WTC11 (cell line): Measurements from ENCODE around the gene PDIA2. TPM values are rescaled to one million over a fixed set of nuclear protein-coding genes. Genes with fewer than 3 reads are reported as not detected.

Experiments used
- ATAC-seq: fragments of 200-7000 bp; cut with Tn5 transposase; 2 replicates; pipeline ENCODE4 v1.10.0; 2021; ENCODE audit warnings: mild to moderate bottlenecking, moderate library complexity
- CTCF ChIA-PET: fragments of 300-600 bp; sonication (Branson Sonifier 250); formaldehyde crosslinking; loops from one replicate; lab custom pipeline; 2021; ENCODE audit warnings: antibody characterized with exemption; lab: Charles Lee
- POLR2A ChIA-PET: fragments of 350-600 bp; sonication (Branson Sonifier 250); formaldehyde crosslinking; loops from one replicate; lab custom pipeline; 2021; ENCODE audit warnings: antibody characterized with exemption; lab: Charles Lee
- DNase-seq: peaks from one replicate; pipeline ENCODE4 v3.0.0; 2021; ENCODE audit warnings: low spot score
- H3K27ac Mint-ChIP-seq: 2 replicates; pipeline ENCODE4 v1.8.0; 2021; ENCODE audit warnings: mixed read lengths
- H3K27me3 Mint-ChIP-seq: 2 replicates; pipeline ENCODE4 v1.8.0; 2021; ENCODE audit warnings: low read depth, mild to moderate bottlenecking, moderate library complexity, mixed read lengths
- H3K36me3 Mint-ChIP-seq: 2 replicates; pipeline ENCODE4 v1.8.0; 2021; ENCODE audit warnings: mixed read lengths
- H3K4me1 Mint-ChIP-seq: 2 replicates; pipeline ENCODE4 v1.8.0; 2022; ENCODE audit warnings: mixed read lengths
- H3K4me3 Mint-ChIP-seq: 2 replicates; pipeline ENCODE4 v1.8.0; 2021; ENCODE audit warnings: mild to moderate bottlenecking, moderate library complexity, mixed read lengths
- H3K9me3 Mint-ChIP-seq: 2 replicates; pipeline ENCODE4 v1.8.0; 2021; ENCODE audit warnings: mixed read lengths
- CBFB ChIP-seq: sonication (generic); formaldehyde crosslinking; IDR thresholded peaks from 2 replicates; pipeline ENCODE4 v1.8.1; 2022; ENCODE audit warnings: mild to moderate bottlenecking, low read depth, missing genetic modification reagents
- CREM ChIP-seq: sonication (generic); formaldehyde crosslinking; IDR thresholded peaks from 2 replicates; pipeline ENCODE4 v1.8.1; 2022; ENCODE audit warnings: mild to moderate bottlenecking, missing genetic modification reagents, moderate library complexity
- FOXJ3 ChIP-seq: sonication (generic); formaldehyde crosslinking; IDR thresholded peaks from 2 replicates; pipeline ENCODE4 v1.9.0; 2021; ENCODE audit warnings: missing genetic modification reagents, mild to moderate bottlenecking, borderline replicate concordance
- GTF2I ChIP-seq: fragments of 250-450 bp; sonication (Bioruptor Pico); conservative IDR thresholded peaks from 2 replicates; pipeline ENCODE4 v1.4.0; 2021; ENCODE audit warnings: mild to moderate bottlenecking
- IRF2 ChIP-seq: sonication (generic); formaldehyde crosslinking; IDR thresholded peaks from 2 replicates; pipeline ENCODE4 v1.8.0; 2022; ENCODE audit warnings: low read depth, missing genetic modification reagents, borderline replicate concordance
- MXD4 ChIP-seq: fragments of 250-450 bp; sonication (Bioruptor Pico); IDR thresholded peaks from 2 replicates; pipeline ENCODE4 v1.8.0; 2021; ENCODE audit warnings: mild to moderate bottlenecking, moderate library complexity, borderline replicate concordance
- MYBL2 ChIP-seq: sonication (generic); formaldehyde crosslinking; IDR thresholded peaks from 2 replicates; pipeline ENCODE4 v1.8.1; 2023; ENCODE audit warnings: mild to moderate bottlenecking, moderate library complexity, missing genetic modification reagents
- NFE2L1 ChIP-seq: sonication (generic); formaldehyde crosslinking; IDR thresholded peaks from 2 replicates; pipeline ENCODE4 v1.8.1; 2023; ENCODE audit warnings: missing genetic modification reagents
- NR2C2 ChIP-seq: sonication (generic); formaldehyde crosslinking; IDR thresholded peaks from 2 replicates; pipeline ENCODE4 v1.8.0; 2022; ENCODE audit warnings: mild to moderate bottlenecking, missing genetic modification reagents
- PRRX2 ChIP-seq: fragments of 250-450 bp; sonication (Bioruptor Pico); IDR thresholded peaks from 2 replicates; pipeline ENCODE4 v1.8.0; 2021; ENCODE audit warnings: mild to moderate bottlenecking
- SMAD4 ChIP-seq: sonication (generic); formaldehyde crosslinking; IDR thresholded peaks from 2 replicates; pipeline ENCODE4 v1.8.0; 2022; ENCODE audit warnings: mild to moderate bottlenecking, missing genetic modification reagents
- TCF7 ChIP-seq: sonication (generic); formaldehyde crosslinking; IDR thresholded peaks from 2 replicates; pipeline ENCODE4 v1.8.0; 2022; ENCODE audit warnings: mild to moderate bottlenecking, low read depth, missing genetic modification reagents, moderate library complexity
- TP53 ChIP-seq: sonication (generic); formaldehyde crosslinking; IDR thresholded peaks from 2 replicates; pipeline ENCODE4 v1.8.1; 2023; ENCODE audit warnings: mild to moderate bottlenecking, missing genetic modification reagents
- ZNF423 ChIP-seq: fragments of 250-450 bp; sonication (Bioruptor Pico); IDR thresholded peaks from 2 replicates; pipeline ENCODE4 v2.1.2; 2022; ENCODE audit warnings: mild to moderate bottlenecking, moderate library complexity
- total RNA-seq: library from RNA; stranded (reverse); gene quantifications from 3 replicates; pipeline ENCODE4 v1.2.3, GENCODE V29; 2021
- TF ChIP-seq, protein P1 (sequence below): sonication (generic); formaldehyde crosslinking; IDR thresholded peaks from 2 replicates; pipeline ENCODE4 v1.8.1; 2023; ENCODE audit warnings: mild to moderate bottlenecking, moderate library complexity, missing genetic modification reagents
- TF ChIP-seq, protein P2 (sequence below): sonication (generic); formaldehyde crosslinking; IDR thresholded peaks from 2 replicates; pipeline ENCODE4 v1.8.0; 2022; ENCODE audit warnings: missing genetic modification reagents
- TF ChIP-seq, protein P3 (sequence below): sonication (generic); formaldehyde crosslinking; IDR thresholded peaks from 2 replicates; pipeline ENCODE4 v1.8.1; 2023; ENCODE audit warnings: mild to moderate bottlenecking, missing genetic modification reagents, moderate library complexity
- TF ChIP-seq, protein P4 (sequence below): fragments of 250-450 bp; sonication (Bioruptor Pico); IDR thresholded peaks from 2 replicates; pipeline ENCODE4 v2.1.2; 2022; ENCODE audit warnings: mild to moderate bottlenecking, moderate library complexity
- TF ChIP-seq, protein P5 (sequence below): sonication (generic); formaldehyde crosslinking; IDR thresholded peaks from 2 replicates; pipeline ENCODE4 v1.8.0; 2023; ENCODE audit warnings: mild to moderate bottlenecking, missing genetic modification reagents

Gene PDIA2
- total RNA-seq, 1 experiment from 2014 or later: 2.4 TPM

DNA sequence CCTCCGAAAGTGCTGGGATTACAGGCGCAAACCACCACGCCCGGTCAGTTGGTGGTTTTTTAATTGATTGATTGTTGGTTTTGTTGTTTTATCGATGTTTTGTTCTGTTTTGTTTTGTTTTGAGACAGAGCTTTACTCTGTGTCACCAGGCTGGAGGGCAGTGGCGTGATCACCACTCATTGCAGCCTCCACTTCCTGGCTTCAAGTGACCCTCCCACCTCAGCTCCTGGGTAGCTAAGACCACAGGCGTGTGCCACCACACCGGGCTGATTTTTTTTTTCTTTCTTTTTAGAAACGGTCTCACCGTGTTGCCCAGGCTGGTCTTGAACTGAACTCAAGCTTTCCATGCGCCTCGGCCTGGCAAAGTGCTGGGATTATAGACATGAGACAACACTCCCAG, 35.9 kb upstream of the PDIA2 start (continued):
- TF ChIP-seq, protein P1, sequence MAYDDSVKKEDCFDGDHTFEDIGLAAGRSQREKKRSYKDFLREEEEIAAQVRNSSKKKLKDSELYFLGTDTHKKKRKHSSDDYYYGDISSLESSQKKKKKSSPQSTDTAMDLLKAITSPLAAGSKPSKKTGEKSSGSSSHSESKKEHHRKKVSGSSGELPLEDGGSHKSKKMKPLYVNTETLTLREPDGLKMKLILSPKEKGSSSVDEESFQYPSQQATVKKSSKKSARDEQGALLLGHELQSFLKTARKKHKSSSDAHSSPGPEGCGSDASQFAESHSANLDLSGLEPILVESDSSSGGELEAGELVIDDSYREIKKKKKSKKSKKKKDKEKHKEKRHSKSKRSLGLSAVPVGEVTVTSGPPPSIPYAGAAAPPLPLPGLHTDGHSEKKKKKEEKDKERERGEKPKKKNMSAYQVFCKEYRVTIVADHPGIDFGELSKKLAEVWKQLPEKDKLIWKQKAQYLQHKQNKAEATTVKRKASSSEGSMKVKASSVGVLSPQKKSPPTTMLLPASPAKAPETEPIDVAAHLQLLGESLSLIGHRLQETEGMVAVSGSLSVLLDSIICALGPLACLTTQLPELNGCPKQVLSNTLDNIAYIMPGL (CRISPR knock-in tag): no peak
- no peak for TF ChIP-seq NFE2L1 (CRISPR knock-in tag)

DNA sequence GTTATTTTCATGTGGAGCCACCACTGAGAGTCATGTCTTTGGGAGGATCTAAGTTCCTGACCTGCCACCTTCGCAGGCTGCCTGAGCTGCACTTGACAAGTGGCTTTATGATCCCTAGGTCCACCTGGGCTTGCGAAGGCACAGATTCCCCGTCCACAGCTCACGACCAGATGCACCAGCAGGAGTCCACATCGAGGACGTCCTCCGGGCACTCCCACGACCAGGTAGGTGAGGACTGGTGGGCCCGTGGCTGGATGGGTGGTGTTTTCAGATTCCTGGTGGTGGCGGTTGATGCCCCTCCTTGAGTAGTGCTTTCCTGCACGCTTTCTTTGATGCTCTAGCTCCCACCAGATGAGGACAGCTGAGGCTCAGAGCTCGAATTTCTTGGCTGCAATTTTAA, 33.5 kb upstream of the PDIA2 start:
- H3K4me3 Mint-ChIP-seq: no peak overlapping the region
- no peak overlapping the region for H3K27ac Mint-ChIP-seq
- no peaks in the 10 kb centered on the region for H3K27me3 Mint-ChIP-seq
- no peaks in the 10 kb centered on the region for H3K4me1 Mint-ChIP-seq
- DNase-seq (no peak), ATAC-seq (no peak)
- CTCF ChIA-PET: interaction anchor here (1.0 kb wide), 1 partner anchor 103 kb away, joined by 3 read pairs; the partner anchor contains the start of gene AXIN1
- peaks cover 18% of the 10 kb centered on the region for H3K36me3 Mint-ChIP-seq
- H3K9me3 Mint-ChIP-seq: no peaks in the 10 kb centered on the region
- POLR2A ChIA-PET: no interaction called here
- TF ChIP-seq, protein P2, sequence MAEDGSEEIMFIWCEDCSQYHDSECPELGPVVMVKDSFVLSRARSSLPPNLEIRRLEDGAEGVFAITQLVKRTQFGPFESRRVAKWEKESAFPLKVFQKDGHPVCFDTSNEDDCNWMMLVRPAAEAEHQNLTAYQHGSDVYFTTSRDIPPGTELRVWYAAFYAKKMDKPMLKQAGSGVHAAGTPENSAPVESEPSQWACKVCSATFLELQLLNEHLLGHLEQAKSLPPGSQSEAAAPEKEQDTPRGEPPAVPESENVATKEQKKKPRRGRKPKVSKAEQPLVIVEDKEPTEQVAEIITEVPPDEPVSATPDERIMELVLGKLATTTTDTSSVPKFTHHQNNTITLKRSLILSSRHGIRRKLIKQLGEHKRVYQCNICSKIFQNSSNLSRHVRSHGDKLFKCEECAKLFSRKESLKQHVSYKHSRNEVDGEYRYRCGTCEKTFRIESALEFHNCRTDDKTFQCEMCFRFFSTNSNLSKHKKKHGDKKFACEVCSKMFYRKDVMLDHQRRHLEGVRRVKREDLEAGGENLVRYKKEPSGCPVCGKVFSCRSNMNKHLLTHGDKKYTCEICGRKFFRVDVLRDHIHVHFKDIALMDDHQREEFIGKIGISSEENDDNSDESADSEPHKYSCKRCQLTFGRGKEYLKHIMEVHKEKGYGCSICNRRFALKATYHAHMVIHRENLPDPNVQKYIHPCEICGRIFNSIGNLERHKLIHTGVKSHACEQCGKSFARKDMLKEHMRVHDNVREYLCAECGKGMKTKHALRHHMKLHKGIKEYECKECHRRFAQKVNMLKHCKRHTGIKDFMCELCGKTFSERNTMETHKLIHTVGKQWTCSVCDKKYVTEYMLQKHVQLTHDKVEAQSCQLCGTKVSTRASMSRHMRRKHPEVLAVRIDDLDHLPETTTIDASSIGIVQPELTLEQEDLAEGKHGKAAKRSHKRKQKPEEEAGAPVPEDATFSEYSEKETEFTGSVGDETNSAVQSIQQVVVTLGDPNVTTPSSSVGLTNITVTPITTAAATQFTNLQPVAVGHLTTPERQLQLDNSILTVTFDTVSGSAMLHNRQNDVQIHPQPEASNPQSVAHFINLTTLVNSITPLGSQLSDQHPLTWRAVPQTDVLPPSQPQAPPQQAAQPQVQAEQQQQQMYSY (CRISPR knock-in tag): no peak
- TF ChIP-seq CREM (CRISPR knock-in tag) (no peak), TCF7 (CRISPR knock-in tag) (no peak)

DNA sequence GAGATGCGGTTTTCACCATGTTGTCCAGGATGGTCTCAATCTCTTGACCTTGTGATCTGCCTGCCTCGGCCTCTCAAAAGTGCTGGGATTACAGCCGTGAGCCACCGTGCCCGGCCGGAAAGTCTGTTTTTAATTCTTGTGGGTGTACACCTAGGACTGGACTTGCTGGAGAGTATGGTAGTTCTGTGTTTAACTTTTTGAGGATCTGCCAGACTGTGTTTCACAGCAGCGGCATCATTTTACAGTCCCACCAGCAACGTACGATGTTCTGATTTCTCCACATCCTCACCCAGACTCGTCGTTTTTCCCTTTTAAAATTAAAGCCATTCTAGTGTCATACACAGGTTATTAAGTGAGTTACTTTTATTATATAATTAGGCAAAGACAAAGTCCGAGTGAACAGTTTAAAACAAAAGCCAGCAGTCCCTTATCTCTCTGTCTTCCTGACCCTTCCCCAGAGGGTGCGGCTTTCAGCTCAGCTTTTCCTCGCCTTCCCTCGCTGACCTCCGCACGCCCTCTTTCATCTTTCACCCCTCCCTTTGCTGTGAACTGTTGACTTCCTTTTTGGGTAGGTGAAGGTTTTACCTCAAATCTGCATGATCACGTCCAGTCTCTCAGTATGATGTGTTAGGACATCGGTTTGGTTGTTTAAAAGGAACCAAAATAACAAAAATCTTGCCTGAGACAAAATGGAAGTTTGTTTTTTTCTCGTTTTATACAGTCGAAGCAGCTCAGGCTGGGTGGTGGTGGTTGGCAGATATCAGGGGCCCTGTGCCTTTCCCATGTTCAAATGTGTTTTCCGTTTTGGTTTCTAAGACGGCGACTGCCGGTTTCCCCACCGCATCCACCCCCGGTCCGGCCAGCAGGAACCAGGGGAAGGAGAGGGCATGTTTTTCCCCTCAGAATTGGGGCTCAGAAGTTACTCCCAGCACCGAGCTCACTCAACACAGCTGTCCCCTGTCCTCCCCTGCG, 30.3 kb upstream of the PDIA2 start:
- TF ChIP-seq, protein P3, sequence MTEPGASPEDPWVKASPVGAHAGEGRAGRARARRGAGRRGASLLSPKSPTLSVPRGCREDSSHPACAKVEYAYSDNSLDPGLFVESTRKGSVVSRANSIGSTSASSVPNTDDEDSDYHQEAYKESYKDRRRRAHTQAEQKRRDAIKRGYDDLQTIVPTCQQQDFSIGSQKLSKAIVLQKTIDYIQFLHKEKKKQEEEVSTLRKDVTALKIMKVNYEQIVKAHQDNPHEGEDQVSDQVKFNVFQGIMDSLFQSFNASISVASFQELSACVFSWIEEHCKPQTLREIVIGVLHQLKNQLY (CRISPR knock-in tag): no peak
- TF ChIP-seq, protein P4, sequence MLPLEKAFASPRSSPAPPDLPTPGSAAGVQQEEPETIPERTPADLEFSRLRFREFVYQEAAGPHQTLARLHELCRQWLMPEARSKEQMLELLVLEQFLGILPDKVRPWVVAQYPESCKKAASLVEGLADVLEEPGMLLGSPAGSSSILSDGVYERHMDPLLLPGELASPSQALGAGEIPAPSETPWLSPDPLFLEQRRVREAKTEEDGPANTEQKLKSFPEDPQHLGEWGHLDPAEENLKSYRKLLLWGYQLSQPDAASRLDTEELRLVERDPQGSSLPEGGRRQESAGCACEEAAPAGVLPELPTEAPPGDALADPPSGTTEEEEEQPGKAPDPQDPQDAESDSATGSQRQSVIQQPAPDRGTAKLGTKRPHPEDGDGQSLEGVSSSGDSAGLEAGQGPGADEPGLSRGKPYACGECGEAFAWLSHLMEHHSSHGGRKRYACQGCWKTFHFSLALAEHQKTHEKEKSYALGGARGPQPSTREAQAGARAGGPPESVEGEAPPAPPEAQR (CRISPR knock-in tag): no peak
- TF ChIP-seq GTF2I: no peak
- TF ChIP-seq MXD4 (CRISPR knock-in tag): no peak
- TF ChIP-seq CBFB (CRISPR knock-in tag): no peak
- TF ChIP-seq, protein P1 (CRISPR knock-in tag): no peak
- TF ChIP-seq, protein P5, sequence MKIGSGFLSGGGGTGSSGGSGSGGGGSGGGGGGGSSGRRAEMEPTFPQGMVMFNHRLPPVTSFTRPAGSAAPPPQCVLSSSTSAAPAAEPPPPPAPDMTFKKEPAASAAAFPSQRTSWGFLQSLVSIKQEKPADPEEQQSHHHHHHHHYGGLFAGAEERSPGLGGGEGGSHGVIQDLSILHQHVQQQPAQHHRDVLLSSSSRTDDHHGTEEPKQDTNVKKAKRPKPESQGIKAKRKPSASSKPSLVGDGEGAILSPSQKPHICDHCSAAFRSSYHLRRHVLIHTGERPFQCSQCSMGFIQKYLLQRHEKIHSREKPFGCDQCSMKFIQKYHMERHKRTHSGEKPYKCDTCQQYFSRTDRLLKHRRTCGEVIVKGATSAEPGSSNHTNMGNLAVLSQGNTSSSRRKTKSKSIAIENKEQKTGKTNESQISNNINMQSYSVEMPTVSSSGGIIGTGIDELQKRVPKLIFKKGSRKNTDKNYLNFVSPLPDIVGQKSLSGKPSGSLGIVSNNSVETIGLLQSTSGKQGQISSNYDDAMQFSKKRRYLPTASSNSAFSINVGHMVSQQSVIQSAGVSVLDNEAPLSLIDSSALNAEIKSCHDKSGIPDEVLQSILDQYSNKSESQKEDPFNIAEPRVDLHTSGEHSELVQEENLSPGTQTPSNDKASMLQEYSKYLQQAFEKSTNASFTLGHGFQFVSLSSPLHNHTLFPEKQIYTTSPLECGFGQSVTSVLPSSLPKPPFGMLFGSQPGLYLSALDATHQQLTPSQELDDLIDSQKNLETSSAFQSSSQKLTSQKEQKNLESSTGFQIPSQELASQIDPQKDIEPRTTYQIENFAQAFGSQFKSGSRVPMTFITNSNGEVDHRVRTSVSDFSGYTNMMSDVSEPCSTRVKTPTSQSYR (CRISPR knock-in tag): no peak
- no peak for TF ChIP-seq MYBL2 (CRISPR knock-in tag)
- TF ChIP-seq PRRX2: no peak
- TF ChIP-seq ZNF423 (CRISPR knock-in tag): no peak
- TF ChIP-seq TP53 (CRISPR knock-in tag): no peak
- no peak for TF ChIP-seq SMAD4
- TF ChIP-seq CREM (CRISPR knock-in tag): no peak
- TF ChIP-seq NR2C2 (CRISPR knock-in tag): no peak
- TF ChIP-seq IRF2 (CRISPR knock-in tag): no peak
- no peak for TF ChIP-seq FOXJ3 (CRISPR knock-in tag)
- H3K27ac Mint-ChIP-seq: peak overlapping the region; percentile 95; the same call in 1 of the 2 replicates
- H3K36me3 Mint-ChIP-seq: peaks cover 31% of the 10 kb centered on the region
- H3K4me3 Mint-ChIP-seq: no peak overlapping the region
- H3K9me3 Mint-ChIP-seq: no peaks in the 10 kb centered on the region
- ChIA-PET POLR2A (no interaction called here), CTCF (interaction anchor here (0.7 to 1.3 kb wide), 2 partner anchors 57 to 135 kb away, joined by 3 to 4 read pairs; no protein-coding TSS in a partner anchor)
- no peaks in the 10 kb centered on the region for H3K4me1 Mint-ChIP-seq
- ATAC-seq (no peak), DNase-seq (no peak)
- H3K27me3 Mint-ChIP-seq: no peaks in the 10 kb centered on the region
